Measurements from ENCODE around the gene CXorf49. TPM values are rescaled to one million over a fixed set of nuclear protein-coding genes. Genes with fewer than 3 reads are reported as not detected.
"Not testable (repeated sequence)": the region's sequence is repeated elsewhere in the genome, so short reads cannot be mapped to it uniquely, and the experiment has no call there.

Gene CXorf49
- total RNA-seq, 3 donors from 2014 or later, result not detected

GRCh38 chrX:71671043-71671780 lies 46.9 kb downstream of the CXorf49 start:
- Histone ChIP-seq H3K27me3 (peaks cover 0 to 31% of the 10 kb centered on the region in 2 donors), H3K9me3 (peaks cover 0 to under 1% of the 10 kb centered on the region in 2 donors), H3K27ac (no peak overlapping the region), H3K4me3 (no peak overlapping the region), H3K4me1 (no peaks in the 10 kb centered on the region), H3K36me3 (no peaks in the 10 kb centered on the region)
- intact Hi-C loops (cut with DNase I; ENCODE audit: low total_unique reads), result no loop called here
- TF ChIP-seq POLR2A (IDR thresholded peaks at IDR 0.05), result no peak
- TF ChIP-seq, protein P1, sequence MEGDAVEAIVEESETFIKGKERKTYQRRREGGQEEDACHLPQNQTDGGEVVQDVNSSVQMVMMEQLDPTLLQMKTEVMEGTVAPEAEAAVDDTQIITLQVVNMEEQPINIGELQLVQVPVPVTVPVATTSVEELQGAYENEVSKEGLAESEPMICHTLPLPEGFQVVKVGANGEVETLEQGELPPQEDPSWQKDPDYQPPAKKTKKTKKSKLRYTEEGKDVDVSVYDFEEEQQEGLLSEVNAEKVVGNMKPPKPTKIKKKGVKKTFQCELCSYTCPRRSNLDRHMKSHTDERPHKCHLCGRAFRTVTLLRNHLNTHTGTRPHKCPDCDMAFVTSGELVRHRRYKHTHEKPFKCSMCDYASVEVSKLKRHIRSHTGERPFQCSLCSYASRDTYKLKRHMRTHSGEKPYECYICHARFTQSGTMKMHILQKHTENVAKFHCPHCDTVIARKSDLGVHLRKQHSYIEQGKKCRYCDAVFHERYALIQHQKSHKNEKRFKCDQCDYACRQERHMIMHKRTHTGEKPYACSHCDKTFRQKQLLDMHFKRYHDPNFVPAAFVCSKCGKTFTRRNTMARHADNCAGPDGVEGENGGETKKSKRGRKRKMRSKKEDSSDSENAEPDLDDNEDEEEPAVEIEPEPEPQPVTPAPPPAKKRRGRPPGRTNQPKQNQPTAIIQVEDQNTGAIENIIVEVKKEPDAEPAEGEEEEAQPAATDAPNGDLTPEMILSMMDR (IDR thresholded peaks at IDR 0.05), result no peak
- no peak for TF ChIP-seq POLR2AphosphoS5 (IDR thresholded peaks at IDR 0.05)
- DNase-seq (ENCODE audit: low spot score in 2 of 2), result no peak

DNA sequence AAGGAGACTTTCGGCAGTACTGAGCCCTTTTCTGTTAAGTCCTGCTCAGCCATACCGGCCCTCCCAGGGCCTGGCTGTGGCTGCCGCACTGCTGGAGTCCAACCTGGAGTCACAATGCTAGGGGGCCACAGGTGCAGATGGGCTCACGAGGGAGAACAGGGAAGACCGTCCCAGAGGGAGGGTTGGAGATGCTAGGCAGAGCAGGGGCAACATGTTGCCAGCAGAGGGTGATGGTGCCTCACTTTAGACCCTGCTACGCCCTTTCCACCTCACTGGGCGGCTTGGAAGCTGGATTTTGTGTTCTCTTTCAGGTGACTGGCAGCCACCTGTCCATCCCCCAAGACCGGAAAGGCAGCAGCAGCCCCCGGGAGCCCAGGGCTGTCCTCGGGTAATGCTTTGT lies 48.1 kb downstream of the CXorf49 start:
- DNase-seq (ENCODE audit: low spot score in 2 of 2); H3K4me1 ChIP-seq; H3K9me3 ChIP-seq; H3K36me3 ChIP-seq; H3K27ac ChIP-seq; H3K4me3 ChIP-seq; intact Hi-C loops (cut with DNase I; ENCODE audit: low total_unique reads): not testable (repeated sequence)
- peaks cover 0 to 33% of the 10 kb centered on the region in 2 donors for H3K27me3 ChIP-seq
- TF ChIP-seq, protein P1 (IDR thresholded peaks at IDR 0.05), result peak in 1 of 3 donors; percentile 20

GRCh38 chrX:71669492-71669891 lies 48.6 kb downstream of the CXorf49 start:
- H3K27me3 ChIP-seq, result peaks cover 0 to 37% of the 10 kb centered on the region in 2 donors
- TF ChIP-seq POLR2A (IDR thresholded peaks at IDR 0.05), result no peak
- TF ChIP-seq, protein P1 (IDR thresholded peaks at IDR 0.05), result no peak
- TF ChIP-seq POLR2AphosphoS5 (IDR thresholded peaks at IDR 0.05), result no peak
- intact Hi-C loops (cut with DNase I; ENCODE audit: low total_unique reads), result no loop called here
- no peaks in the 10 kb centered on the region for H3K36me3 ChIP-seq
- no peaks in the 10 kb centered on the region for H3K4me1 ChIP-seq
- no peak overlapping the region for H3K27ac ChIP-seq
- no peak overlapping the region for H3K4me3 ChIP-seq
- DNase-seq (ENCODE audit: low spot score in 2 of 2), result no peak
- H3K9me3 ChIP-seq, result no peaks in the 10 kb centered on the region

DNA sequence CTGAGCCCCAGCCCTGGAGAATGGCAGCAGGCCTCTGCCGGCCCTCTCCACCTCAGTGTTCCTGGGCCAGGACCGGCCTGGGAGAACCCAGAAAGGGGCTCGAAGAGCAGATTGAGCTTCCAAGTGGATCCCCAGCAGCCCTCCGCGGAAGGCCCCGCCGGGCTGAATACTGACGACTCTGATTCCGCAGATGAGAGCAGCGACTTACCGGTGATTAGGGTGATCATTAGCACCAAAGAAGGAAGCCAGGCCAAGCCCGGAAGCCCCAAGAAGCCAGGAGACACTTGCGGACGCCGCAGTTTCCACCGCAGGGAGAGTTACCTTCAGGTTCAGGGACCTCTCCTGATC lies 49.9 kb downstream of the CXorf49 start:
- Histone ChIP-seq H3K4me1 (no peaks in the 10 kb centered on the region), H3K36me3 (no peaks in the 10 kb centered on the region), H3K9me3 (no peaks in the 10 kb centered on the region), H3K4me3 (no peak overlapping the region), H3K27ac (no peak overlapping the region), H3K27me3 (peaks cover 0 to 42% of the 10 kb centered on the region in 2 donors)
- intact Hi-C loops (cut with DNase I; ENCODE audit: low total_unique reads), result no loop called here
- no peak for DNase-seq (ENCODE audit: low spot score in 2 of 2)
- TF ChIP-seq, protein P1 (IDR thresholded peaks at IDR 0.05), result no peak
- no peak for TF ChIP-seq POLR2AphosphoS5 (IDR thresholded peaks at IDR 0.05)

DNA sequence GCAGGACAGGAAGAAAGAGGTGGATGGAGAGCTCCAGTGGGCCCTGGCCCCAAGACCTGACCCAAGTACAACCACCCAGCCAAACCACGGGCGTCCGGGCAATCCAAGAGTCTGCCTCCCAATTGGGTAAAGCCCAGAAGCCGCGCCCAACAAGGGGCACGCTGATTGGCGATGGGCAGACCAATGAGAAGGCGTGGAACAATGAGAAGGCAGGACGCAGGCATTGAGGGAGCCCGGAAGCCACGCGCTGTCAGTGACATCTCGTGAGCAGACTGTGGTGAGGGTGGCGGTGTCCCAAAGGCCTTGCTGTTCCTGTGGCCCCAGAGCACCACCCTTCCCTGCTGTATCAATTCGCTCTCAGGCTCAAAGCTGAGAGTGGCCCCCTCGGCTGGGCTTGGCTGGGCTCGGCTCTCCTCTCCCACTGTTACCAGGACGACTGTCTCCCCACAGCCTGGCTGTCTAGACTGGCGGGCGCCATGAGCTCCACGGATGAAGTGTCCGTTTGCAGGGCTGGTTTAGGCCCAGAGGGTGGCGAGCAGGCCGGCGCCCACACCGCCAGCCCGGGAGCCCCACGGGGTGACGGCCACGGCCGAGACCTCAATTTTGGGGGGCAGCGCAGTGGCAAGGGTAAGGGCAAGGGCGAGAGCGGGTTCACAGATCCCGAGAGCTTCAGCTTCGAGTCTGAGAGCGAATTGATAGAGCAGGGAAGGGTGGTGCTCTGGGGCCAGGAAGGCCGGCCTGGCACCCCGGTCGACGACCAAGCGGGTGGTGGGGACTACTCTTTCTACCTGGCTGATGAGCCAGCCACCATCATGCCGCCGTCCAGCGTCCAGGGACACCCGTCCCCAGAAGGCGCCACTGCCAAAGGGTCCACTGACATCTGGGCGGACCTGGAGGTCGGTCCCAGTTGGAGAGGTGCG lies 50.5 kb downstream of the CXorf49 start, which contains the start of gene LOC101059915:
LOC101059915 (plus strand) TSS at position 219 of the 920 bp plus-strand sequence.
- Histone ChIP-seq H3K4me1 (no peaks in the 10 kb centered on the region), H3K27ac (no peak within 1 kb of the TSS), H3K27me3 (peaks cover 0 to 43% of the 10 kb centered on the region in 2 donors), H3K4me3 (no peak within 1 kb of the TSS), H3K9me3 (no peaks in the 10 kb centered on the region), H3K36me3 (no peaks in the 10 kb centered on the region)
- no peak for DNase-seq (ENCODE audit: low spot score in 2 of 2)
- TF ChIP-seq POLR2A (IDR thresholded peaks at IDR 0.05) (no peak), POLR2AphosphoS5 (IDR thresholded peaks at IDR 0.05) (no peak)
- TF ChIP-seq, protein P1 (IDR thresholded peaks at IDR 0.05), result no peak
- intact Hi-C loops (cut with DNase I; ENCODE audit: low total_unique reads), result no loop called here

Data from breast epithelium (tissue), 4 donors.